ENCODE measurements around the gene MMP17.

DNA sequence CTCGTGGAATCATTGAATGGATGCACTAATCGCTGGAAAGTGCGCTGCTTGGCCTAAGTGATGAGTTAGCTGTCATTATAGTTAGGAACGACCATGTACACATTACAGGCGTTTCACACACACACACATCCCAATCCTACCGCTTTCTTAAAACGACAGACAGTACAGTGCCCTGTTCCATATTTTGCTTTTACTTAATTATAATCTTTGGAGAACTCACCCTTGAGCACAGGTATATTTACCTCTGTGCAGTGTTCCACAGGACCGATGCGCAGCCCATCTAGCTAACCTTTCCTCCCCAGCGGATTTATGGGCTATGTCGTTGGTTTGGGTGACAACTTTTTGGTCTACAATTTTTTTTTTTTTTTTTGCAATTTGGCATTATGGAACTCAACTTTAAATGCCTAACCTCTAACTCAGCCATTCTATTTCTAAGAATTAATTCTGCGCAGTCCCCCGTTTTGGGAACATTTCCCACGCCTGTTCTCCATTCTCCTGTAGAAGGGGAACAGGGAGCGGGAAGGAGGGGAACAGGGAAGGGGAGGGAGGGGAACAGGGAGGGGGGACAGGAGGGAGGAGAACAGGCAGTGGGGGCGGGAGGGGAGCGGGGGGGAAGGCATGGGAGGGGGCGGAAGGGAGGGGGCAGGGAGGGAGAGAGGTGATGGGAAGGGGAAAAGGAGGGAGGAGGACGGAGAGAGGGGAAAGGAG, 65.6 kb downstream of the MMP17 start:
- TF ChIP-seq, protein P1, sequence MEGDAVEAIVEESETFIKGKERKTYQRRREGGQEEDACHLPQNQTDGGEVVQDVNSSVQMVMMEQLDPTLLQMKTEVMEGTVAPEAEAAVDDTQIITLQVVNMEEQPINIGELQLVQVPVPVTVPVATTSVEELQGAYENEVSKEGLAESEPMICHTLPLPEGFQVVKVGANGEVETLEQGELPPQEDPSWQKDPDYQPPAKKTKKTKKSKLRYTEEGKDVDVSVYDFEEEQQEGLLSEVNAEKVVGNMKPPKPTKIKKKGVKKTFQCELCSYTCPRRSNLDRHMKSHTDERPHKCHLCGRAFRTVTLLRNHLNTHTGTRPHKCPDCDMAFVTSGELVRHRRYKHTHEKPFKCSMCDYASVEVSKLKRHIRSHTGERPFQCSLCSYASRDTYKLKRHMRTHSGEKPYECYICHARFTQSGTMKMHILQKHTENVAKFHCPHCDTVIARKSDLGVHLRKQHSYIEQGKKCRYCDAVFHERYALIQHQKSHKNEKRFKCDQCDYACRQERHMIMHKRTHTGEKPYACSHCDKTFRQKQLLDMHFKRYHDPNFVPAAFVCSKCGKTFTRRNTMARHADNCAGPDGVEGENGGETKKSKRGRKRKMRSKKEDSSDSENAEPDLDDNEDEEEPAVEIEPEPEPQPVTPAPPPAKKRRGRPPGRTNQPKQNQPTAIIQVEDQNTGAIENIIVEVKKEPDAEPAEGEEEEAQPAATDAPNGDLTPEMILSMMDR (conservative IDR thresholded peaks at IDR 0.05; ENCODE audit: low read depth, low read length), result no peak
- no peak for TF ChIP-seq ELK1 (IDR thresholded peaks at IDR 0.05; ENCODE audit: borderline replicate concordance, low read depth, low read length)
- no peak for TF ChIP-seq CEBPB (IDR thresholded peaks at IDR 0.05; ENCODE audit: low read depth, low read length)
- TF ChIP-seq POLR2A (IDR thresholded peaks at IDR 0.05; ENCODE audit: low read depth, low read length), result no peak
- no peak for TF ChIP-seq CHD1 (IDR thresholded peaks at IDR 0.05; ENCODE audit: low read depth, low read length)
- no peak for TF ChIP-seq USF2 (IDR thresholded peaks at IDR 0.05; ENCODE audit: low read depth, low read length)
- no peak for TF ChIP-seq MAFK (IDR thresholded peaks at IDR 0.05; ENCODE audit: low read depth, low read length)
- no peak for TF ChIP-seq SMC3 (IDR thresholded peaks at IDR 0.05; ENCODE audit: low read depth, low read length)
- TF ChIP-seq MXI1 (IDR thresholded peaks at IDR 0.05; ENCODE audit: borderline replicate concordance, low read depth, low read length), result no peak
